NCI-H1694 (cell line): ENCODE data around the gene ERC1.
"Not testable (repeated sequence)": the region's sequence is repeated elsewhere in the genome, so short reads cannot be mapped to it uniquely, and the experiment has no call there.

Experiments
- DNase-seq: peaks from one replicate; lab custom pipeline; 2025; lab: John Stamatoyannopoulos, UW

Gene ERC1

DNA sequence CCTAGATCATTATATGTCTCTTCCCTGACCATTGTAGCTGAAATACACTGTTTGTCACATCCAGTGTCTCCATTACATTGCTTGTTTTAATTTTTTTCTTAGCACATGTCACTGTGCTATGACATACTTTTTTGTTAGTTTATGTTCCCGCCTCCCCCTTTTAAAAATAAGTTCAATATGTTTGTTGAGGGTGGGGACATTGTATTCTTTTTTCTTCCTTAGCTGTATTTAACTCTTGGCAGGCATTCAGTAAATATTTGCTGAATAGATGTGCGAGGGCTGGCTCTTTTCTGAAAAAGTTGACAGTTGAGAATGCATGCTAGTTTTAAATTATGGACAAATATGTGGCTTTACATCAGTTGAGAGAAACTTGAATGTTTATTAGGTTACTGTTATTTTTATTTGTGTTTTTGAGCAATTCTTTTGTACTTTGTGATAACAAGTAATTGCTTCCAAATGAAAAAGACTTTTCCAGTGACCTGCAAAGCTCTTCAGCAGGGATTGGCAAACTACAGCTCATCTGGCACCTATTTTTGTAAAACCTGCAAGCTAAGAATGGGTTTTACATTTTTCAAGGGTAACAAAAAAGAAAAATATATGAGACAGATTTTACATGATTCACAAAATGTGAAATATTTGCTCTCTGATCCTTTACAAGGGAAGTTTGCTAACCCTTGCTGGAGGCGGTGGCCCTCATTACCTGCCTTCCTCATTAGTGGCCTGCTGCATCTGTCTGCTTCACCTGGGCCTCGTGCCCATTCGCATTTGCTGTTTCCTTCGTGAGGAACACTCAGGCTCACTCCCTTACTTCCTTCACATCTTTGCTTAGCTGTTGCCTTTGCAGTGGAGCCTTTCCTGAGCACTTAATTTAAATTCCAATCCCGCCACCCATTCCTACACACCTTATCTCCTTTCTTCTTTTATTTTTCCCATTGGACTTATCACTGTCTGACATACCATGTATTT, 229.4 kb downstream of the ERC1 start:
- no peak for DNase-seq

DNA sequence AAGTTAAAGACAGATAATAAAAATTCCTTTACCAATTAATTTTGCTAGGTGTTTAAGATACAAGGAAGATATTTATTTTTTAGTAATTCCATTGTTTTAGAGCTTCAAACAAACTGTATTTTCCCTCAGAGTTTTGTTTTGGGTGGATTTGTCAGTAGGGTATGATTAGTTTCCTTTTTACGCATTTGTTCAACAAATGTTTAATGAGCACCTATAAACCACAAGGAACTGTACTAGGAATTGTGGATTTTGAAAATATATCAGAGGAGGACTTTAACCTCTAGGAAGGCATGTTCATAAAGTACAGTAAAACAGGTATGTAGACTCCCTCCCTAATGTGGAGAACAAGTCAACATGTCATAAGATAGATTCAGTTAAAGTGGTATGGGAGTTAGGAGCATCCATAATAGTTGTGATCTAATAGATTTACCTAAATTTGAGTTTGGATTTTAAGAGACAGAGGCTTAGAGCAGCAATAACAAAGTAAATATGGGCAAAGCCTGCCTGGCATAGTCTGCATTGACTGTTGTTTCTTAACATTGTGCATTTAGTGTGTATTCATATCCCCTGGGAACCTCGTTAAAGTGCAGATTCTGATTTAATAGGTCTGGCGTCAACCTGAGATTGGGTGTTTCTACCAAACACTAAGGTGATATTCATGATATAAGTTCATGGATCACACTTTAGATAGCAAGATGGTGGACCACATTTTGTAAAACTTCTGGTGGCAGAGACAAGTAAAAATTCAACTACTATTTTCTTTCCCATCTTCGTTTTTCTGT, 232.0 kb downstream of the ERC1 start:
- no peak for DNase-seq

DNA sequence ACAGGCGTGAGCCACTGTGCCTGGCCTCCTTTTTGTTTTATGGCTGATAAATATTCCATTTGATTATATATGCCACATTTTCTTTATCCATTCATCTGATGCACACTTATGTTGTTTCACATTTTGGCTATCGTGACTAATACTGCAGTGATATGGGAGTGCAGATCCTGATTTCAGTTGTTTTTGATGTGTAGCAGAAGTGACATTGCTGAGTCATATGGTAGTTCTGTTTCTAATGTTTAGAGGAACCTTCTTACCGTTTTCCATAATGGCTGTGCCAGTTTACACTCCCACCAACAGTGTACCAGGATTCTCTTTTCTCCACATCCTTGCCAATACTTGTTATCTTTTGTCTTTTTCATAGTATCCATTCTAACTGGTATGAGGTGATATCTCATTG, 235.9 kb downstream of the ERC1 start:
- DNase-seq: no peak

- DNase-seq: no peak
Measured at GRCh38 chr12:1234073-1234472, 243.1 kb downstream of the ERC1 start.

- no peak for DNase-seq
Measured at GRCh38 chr12:1246637-1247036, 255.6 kb downstream of the ERC1 start.

DNA sequence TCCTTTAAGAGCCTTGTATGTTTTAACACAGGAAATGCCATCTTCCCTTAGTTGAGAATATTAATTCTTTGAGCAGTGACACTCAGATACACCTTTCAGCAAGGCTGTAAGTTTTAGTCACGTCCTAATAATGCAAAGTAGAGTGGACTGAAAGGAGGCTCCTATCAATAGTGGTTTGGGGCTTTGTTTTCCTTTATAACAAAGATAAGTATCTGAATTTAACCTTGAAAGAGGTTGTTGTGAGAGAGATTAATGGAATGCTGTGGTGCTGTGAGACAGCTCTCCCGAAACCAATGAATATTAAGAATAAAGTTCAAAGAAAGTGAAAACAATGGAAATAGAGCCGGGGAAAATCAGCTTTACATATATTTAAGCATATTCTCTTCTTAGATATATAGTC, 259.6 kb downstream of the ERC1 start:
- DNase-seq: no peak

DNA sequence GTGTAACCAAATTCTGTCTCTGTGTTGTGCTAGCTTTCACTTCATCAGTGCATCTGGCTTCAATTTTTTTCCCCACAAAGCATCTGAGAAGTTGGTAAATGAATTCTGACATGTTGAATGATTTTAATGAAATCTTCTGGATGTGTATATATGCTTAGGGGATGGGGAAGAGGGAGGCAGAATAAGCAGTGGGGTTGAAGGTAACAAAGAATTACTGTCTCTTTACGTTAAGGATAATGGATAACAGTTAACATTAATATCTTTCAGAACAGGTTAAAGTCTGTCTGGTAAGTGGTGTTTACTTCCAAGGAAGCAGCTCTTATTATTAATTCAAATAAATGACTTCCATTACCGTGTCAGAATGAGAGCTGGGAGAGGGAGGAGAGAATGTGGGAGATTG, 261.7 kb downstream of the ERC1 start:
- DNase-seq: no peak

DNA sequence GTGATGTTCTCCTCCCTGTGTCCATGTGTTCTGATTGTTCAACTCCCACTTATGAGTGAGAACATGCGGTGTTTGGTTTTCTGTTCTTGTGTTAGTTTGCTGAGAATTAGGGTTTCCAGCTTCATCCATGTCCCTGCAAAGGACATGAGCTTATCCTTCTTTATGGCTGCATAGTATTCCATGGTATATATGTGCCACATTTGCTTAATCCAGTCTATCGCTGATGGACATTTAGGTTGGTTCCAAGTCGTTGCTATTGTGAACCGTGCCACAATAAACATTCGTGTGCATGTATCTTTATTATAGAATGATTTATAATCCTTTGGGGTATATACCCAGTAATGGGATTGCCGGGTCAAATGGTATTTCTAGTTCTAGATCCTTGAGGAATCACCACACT, 264.1 kb downstream of the ERC1 start:
- not testable (repeated sequence) for DNase-seq

- DNase-seq: not testable (repeated sequence)
Measured at GRCh38 chr12:1255854-1256253, 264.8 kb downstream of the ERC1 start.

DNA sequence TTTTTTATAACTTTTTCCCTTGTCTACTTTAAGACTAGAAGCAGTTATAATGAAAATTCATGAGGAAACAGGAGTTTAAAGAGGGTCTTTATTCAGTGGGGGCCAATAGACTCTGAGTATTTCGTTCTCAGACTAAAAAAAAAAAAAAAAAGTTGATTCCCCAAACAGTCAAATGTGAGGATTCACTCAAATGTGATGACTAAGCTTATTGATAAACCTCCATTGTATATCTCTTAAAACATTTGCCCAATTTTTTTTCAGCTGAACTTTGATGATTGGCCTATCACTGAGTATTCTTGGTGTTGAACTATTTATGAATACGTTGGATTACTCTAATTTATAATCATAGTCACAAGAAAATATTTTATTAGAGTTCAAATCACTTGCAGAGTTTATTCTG, 265.3 kb downstream of the ERC1 start:
- DNase-seq: no peak

DNA sequence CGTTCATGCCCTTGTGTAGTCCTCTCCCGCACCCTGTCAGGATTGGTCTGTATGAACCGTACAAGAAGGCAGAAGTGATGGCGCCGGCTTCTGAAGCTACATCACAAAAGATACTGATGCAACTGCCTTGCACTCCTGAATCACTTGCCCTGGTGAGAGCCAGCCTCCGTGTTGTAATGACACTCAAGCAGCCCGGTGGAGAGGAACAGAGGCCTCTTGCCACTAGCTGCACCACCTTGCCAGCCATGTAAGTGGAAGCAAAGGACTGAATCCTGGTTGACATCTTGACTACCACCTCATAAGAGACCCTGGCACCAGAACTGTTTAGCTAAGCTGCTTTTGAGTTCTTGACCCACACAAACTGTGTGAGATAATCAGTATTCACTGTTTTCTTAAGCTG, 266.0 kb downstream of the ERC1 start:
- DNase-seq: no peak

- no peak for DNase-seq
Measured at GRCh38 chr12:1262011-1262410, 271.0 kb downstream of the ERC1 start.

- no peak for DNase-seq
Measured at GRCh38 chr12:1267243-1267642, 276.2 kb downstream of the ERC1 start.

- no peak for DNase-seq
Measured at GRCh38 chr12:1272142-1272541, 281.1 kb downstream of the ERC1 start.

DNA sequence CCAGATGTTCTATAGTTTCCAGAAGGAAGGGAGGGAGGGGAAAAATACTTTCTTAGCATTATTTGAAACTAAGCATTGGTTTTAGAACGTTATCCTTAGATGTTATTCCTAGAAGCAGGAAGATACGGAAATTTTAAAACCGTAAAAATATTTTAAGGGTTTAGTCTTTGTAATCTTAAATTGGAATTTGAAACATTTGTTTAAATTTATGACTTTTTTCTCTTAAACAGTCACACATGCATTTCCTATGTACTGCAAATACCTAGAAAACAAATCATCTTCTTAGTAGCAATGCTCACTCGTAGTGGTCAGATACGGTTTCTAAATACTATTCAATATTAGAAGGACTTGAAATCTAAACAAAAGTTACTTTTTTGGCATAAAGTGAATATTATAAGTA, 282.0 kb downstream of the ERC1 start:
- no peak for DNase-seq

DNA sequence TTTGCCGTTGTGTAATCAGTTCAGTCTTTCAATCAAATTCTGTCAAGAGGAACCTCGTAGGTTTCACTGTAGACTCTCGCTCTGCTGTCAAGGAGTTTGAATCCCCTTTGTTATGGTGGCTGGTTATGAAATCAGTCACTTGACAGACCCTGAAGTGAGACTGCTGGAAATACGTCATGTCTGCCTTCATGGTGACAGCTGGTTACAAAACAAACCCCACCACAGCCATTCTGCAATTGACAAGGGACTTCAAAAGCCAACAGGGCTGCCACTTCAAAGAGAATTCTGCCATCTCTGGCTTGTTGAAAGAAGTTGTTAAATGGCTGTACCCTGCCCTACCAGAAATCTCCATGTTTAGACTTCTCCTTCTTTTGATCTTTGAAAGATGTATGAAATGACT, 286.9 kb downstream of the ERC1 start:
- DNase-seq: no peak

DNA sequence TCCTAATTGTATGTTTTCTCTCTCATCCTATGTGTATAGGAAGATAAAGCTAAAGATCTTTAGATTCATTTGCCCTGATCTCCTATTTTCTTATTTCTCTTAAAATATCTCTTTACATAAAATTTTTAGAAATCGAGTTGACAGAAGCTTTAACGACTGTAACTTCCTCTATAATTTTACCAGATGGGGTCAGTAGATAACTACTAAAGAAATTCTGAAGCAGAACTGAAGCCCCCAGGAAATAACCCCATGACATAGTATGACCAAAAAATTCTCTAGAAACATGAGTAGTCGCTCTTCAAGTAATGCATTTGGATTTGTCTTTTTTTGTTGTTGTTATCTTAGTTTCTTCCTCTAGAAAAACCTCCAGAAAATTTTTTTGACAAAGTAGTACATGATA, 288.0 kb downstream of the ERC1 start:
- no peak for DNase-seq

GRCh38 chr12:1280059-1280458, 289.0 kb downstream of the ERC1 start:
- DNase-seq: no peak

GRCh38 chr12:1281683-1282366, 290.8 kb downstream of the ERC1 start:
- DNase-seq: no peak

- peak; percentile 56 for DNase-seq
Measured at GRCh38 chr12:1282670-1283315, 291.8 kb downstream of the ERC1 start.

DNA sequence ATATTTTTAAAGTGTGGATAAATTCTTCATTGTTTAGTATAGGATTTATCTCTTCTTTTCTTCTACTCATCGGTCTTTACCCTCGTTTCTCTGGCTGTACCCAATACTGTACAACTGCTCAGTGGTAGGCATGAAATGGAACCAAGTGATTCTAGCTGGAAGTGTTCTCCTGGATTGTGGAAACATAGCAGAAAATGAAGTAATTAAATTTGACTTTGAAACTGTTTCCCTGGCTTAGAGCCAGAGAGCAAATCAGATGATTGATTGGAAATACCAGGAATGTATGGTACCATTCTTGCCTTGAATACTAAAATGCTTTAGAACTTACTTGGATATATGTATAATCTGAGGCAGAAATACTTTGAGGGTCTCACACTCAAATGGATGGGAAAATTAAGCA, 292.3 kb downstream of the ERC1 start:
- no peak for DNase-seq

GRCh38 chr12:1284611-1285010, 293.6 kb downstream of the ERC1 start:
- no peak for DNase-seq
